WERI-Rb-1 (cell line): ENCODE data around the gene BTBD1.

Experiments
- DNase-seq: peaks from one replicate; pipeline ENCODE4 v3.0.0-alpha.2; 2020
- H3K27ac ChIP-seq: fragments of 250-450 bp; sonication (Bioruptor Pico); 2 replicates; pipeline ENCODE4 v1.5.1; 2020; ENCODE audit warnings: mild to moderate bottlenecking, moderate library complexity
- H3K27me3 ChIP-seq: fragments of 250-450 bp; sonication (Bioruptor Pico); 2 replicates; pipeline ENCODE4 v1.5.1; 2021; ENCODE audit warnings: mild to moderate bottlenecking, low read depth, moderate library complexity; ENCODE audit not compliant: insufficient read depth, severe bottlenecking
- H3K36me3 ChIP-seq: fragments of 250-450 bp; sonication (Bioruptor Pico); 2 replicates; pipeline ENCODE4 v1.5.1; 2020; ENCODE audit warnings: mild to moderate bottlenecking, moderate library complexity
- H3K4me3 ChIP-seq: 2 replicates; pipeline ENCODE4 v1.5.1; 2011; ENCODE audit warnings: low read depth, mild to moderate bottlenecking, control low read depth, low read length
- H3K9me3 ChIP-seq: fragments of 250-450 bp; sonication (Bioruptor Pico); 2 replicates; pipeline ENCODE4 v1.5.1; 2021; ENCODE audit warnings: mild to moderate bottlenecking, moderate library complexity; ENCODE audit not compliant: severe bottlenecking
- CTCF ChIP-seq: IDR thresholded peaks from 2 replicates; pipeline ENCODE4 v1.5.1; 2011; ENCODE audit warnings: low read depth, mild to moderate bottlenecking, control low read depth, inconsistent platforms, low read length

The BTBD1 gene

DNA sequence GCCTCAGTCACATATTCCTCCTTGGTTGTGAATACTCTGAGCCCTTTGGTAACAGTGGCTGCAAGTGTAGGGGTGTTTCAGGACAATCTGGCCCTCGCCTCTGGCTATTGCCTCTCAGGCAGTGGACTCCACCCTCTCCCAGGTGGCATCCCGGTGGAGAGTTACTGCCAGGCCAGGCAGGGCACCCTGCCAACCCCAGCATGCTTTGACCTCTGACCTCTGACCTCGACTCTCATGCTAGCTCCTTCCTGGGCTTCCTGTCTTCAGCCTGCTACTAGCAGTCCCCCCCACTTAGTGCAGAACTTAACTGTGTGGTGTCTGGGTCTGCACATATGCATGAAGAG is 45.9 kb upstream of the BTBD1 start:
- Histone ChIP-seq H3K4me3 (no peak overlapping the region), H3K27ac (no peak overlapping the region), H3K27me3 (no peaks in the 10 kb centered on the region), H3K36me3 (peaks cover 3% of the 10 kb centered on the region; the same call in 1 of the 2 replicates), H3K9me3 (no peaks in the 10 kb centered on the region)
- no peak for TF ChIP-seq CTCF
- no peak for DNase-seq

DNA sequence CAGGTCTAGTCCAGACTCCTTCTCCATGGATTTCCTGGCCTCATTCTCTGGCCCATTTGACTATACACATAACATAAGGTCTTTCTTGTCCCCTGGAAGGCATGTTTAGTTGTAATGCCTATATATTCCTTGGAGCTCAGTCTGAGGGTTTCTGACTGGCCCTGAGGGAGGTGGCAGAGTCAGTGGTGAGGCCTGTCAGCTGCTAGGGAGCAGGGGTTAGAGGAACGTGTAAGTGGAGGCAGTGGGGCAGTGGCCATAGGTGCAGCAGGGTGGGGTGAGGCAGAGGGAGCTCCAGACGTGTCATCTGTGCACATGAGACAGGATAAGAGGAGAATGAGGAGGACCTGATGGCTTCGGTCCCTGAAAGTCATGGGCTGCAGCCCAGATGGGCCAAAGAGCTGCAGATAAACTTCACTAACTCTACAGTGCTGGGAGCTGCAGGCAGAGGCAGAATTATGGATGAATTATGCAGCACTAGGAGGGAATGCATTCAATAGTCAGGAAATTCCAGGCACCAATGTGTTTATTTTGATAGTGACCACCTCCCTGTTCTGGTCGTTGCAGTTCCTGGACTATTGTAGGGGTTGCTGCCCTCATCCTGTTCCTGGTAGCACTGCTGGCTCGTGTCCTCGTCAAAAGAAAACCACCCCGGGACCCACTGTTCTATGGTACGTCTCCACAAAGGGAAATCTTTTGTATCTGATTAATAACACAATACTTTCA is 45.3 kb upstream of the BTBD1 start:
- no peak overlapping the region for H3K27ac ChIP-seq
- no peaks in the 10 kb centered on the region for H3K27me3 ChIP-seq
- no peak for DNase-seq
- no peaks in the 10 kb centered on the region for H3K9me3 ChIP-seq
- TF ChIP-seq CTCF: no peak
- H3K4me3 ChIP-seq: no peak overlapping the region
- H3K36me3 ChIP-seq: peaks cover 3% of the 10 kb centered on the region; the same call in 1 of the 2 replicates

DNA sequence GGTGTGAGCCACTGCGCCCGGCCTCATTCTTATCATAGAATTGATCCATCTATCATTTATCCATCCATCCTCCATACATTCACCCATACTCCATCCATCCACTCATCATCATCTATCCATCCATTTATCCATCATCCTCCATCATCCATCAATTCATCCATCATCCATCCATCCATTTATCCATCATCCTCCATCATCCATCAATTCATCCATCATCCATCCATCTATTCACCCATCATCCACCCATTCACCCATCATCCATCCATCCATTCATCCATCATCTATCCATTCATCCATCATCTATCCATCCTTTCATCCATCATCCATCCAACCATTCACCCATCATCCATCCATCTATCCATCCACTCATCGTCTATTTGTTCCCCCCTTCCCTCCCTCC is 44.1 kb upstream of the BTBD1 start:
- no peak for TF ChIP-seq CTCF
- H3K27me3 ChIP-seq: no peaks in the 10 kb centered on the region
- H3K36me3 ChIP-seq: peaks cover 3% of the 10 kb centered on the region; the same call in 1 of the 2 replicates
- no peak overlapping the region for H3K27ac ChIP-seq
- H3K9me3 ChIP-seq: no peaks in the 10 kb centered on the region
- no peak overlapping the region for H3K4me3 ChIP-seq
- DNase-seq: no peak

DNA sequence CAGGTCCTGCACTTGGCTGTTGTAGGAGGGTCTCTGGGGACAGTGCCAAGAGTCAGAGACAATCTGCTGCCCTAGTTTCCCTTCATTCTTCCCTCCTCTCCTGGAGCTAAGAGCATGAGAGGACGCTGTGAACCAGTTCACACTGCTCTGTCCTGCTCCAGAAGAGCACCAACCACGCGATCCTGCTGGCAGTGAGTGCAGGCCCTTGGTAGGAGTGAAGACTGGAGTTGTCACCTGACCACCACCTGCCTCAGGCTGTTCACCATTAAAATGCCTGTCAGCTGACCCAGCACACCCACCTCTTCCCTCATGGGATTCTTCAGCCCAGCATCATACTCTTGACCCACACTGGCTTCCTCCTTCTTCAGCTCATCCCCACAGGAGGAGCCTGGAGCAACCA is 43.3 kb upstream of the BTBD1 start:
- no peak for TF ChIP-seq CTCF
- H3K27me3 ChIP-seq: no peaks in the 10 kb centered on the region
- peaks cover 3% of the 10 kb centered on the region; the same call in 1 of the 2 replicates for H3K36me3 ChIP-seq
- H3K4me3 ChIP-seq: no peak overlapping the region
- H3K9me3 ChIP-seq: no peaks in the 10 kb centered on the region
- DNase-seq: no peak
- no peak overlapping the region for H3K27ac ChIP-seq

DNA sequence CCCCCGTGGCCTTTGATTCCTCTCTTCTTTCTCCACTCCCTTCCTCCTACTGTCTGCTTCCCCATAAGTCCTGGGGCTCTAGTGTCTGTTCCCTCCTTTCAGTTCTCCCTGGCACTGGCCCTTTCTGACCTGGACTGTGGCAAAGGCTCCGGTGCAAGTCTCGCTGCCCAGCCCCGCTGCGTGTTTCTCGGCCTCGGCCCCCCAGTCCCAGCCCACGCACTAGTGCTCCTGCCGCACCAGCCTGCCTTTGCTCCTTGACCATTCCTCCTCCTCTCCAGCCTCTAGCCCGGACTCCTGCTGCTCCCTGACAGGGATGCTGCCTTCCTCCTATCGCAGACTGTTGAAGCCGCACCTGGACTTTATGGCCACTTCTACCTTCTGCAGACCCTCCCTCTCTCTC is 42.5 kb upstream of the BTBD1 start:
- no peak for DNase-seq
- H3K27me3 ChIP-seq: no peaks in the 10 kb centered on the region
- TF ChIP-seq CTCF: no peak

More for the DNA sequence above, 42.5 kb upstream of the BTBD1 start:
- Histone ChIP-seq H3K36me3 (peaks cover 3% of the 10 kb centered on the region; the same call in 1 of the 2 replicates), H3K4me3 (no peak overlapping the region), H3K9me3 (no peaks in the 10 kb centered on the region), H3K27ac (no peak overlapping the region)
